ENCODE data around the gene ERP44. TPM values are rescaled to one million over a fixed set of nuclear protein-coding genes. Genes with fewer than 3 reads are reported as not detected.
"Not testable (repeated sequence)": the region's sequence is repeated elsewhere in the genome, so short reads cannot be mapped to it uniquely, and the experiment has no call there.

The ERP44 gene
- total and polyA plus RNA-seq, 10 donors: 9.5 to 21.4 (median 17.2) TPM

GRCh38 chr9:100074093-100074492 lies 24.7 kb downstream of the ERP44 start:
- Histone ChIP-seq H3K9me3 (no peaks in the 10 kb centered on the region), H3K36me3 (peaks cover 0 to 16% (median 0%) of the 10 kb centered on the region in 6 donors), H3K4me1 (peaks cover 0 to 80% (median 23%) of the 10 kb centered on the region in 6 donors), H3K27ac (no peak overlapping the region), H3K4me3 (no peak overlapping the region), H3K27me3 (replicated peaks in 1 of 7) (no peaks in the 10 kb centered on the region)
- no peak for DNase-seq
- intact Hi-C loops (cut with DNase I; ENCODE audit: low total_unique reads): no loop called here
- no peak for TF ChIP-seq POLR2A (IDR thresholded peaks at IDR 0.05)
- 88 to 93% (median 89%) methylated on average over 6 of the region's 6 CpGs for WGBS, 5 donors

DNA sequence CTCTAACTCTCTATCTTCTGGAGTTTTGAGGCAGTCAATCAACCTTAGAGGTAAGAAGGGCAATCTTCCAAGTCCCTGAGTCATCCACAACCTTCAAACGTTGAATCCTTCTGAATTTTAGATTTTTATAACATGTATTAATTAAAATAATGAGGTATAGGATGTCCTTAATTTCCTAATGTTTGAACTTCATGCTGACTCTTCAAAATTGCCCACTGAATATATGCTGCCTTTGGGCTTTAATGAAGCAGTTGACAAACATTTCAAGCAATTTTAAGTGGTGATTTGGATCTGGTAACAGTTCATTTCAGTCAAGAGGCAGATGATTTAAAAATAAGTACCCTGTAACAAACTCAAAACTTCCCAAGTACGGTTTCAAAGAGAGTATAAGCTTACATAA lies 26.0 kb downstream of the ERP44 start:
- Histone ChIP-seq H3K27me3 (replicated peaks in 1 of 7) (no peaks in the 10 kb centered on the region), H3K4me3 (no peak overlapping the region), H3K36me3 (peaks cover 0 to 16% (median 0%) of the 10 kb centered on the region in 6 donors), H3K27ac (no peak overlapping the region), H3K4me1 (peaks cover 0 to 68% (median 23%) of the 10 kb centered on the region in 6 donors), H3K9me3 (no peaks in the 10 kb centered on the region)
- 72 to 82% (median 78%) methylated on average over 2 of the region's 2 CpGs for WGBS, 5 donors
- intact Hi-C loops (cut with DNase I; ENCODE audit: low total_unique reads): no loop called here
- TF ChIP-seq POLR2A (IDR thresholded peaks at IDR 0.05): no peak
- TF ChIP-seq, protein P1, sequence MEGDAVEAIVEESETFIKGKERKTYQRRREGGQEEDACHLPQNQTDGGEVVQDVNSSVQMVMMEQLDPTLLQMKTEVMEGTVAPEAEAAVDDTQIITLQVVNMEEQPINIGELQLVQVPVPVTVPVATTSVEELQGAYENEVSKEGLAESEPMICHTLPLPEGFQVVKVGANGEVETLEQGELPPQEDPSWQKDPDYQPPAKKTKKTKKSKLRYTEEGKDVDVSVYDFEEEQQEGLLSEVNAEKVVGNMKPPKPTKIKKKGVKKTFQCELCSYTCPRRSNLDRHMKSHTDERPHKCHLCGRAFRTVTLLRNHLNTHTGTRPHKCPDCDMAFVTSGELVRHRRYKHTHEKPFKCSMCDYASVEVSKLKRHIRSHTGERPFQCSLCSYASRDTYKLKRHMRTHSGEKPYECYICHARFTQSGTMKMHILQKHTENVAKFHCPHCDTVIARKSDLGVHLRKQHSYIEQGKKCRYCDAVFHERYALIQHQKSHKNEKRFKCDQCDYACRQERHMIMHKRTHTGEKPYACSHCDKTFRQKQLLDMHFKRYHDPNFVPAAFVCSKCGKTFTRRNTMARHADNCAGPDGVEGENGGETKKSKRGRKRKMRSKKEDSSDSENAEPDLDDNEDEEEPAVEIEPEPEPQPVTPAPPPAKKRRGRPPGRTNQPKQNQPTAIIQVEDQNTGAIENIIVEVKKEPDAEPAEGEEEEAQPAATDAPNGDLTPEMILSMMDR (IDR thresholded peaks at IDR 0.05 in 8 of 11, conservative IDR thresholded peaks at IDR 0.05 in 3 of 11): no peak
- no peak for DNase-seq

DNA sequence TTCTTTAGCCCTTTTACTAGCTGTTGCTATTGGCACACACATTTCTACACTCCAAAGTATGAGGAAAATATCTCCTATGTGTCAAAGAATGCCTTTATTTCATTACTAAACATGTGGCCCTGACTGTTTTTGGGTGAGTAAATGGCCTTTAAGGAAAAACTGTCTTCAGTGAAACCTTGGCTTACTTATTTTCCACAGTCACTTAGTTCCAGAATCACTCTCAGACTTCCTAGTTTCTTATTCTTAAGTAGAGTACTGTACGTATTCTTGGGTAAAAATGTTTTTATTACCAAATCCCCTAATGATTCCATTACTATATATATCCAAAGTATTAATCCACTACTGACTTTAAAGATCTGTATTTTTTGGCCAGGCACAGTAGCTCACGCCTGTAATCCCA lies 27.5 kb downstream of the ERP44 start:
- TF ChIP-seq, protein P1 (IDR thresholded peaks at IDR 0.05 in 8 of 11, conservative IDR thresholded peaks at IDR 0.05 in 3 of 11): no peak
- no peak for TF ChIP-seq POLR2A (IDR thresholded peaks at IDR 0.05)
- no peak for TF ChIP-seq POLR2AphosphoS5 (IDR thresholded peaks at IDR 0.05)
- no peak overlapping the region for H3K4me3 ChIP-seq
- WGBS, 5 donors: 88 to 98% (median 91%) methylated on average over 2 of the region's 2 CpGs
- peaks cover 0 to 7% (median 0%) of the 10 kb centered on the region in 6 donors for H3K36me3 ChIP-seq
- no peak overlapping the region for H3K27ac ChIP-seq
- H3K27me3 ChIP-seq (replicated peaks in 1 of 7): no peaks in the 10 kb centered on the region
- no peak for DNase-seq
- no peaks in the 10 kb centered on the region for H3K9me3 ChIP-seq
- peaks cover 5 to 65% (median 28%) of the 10 kb centered on the region in 6 donors for H3K4me1 ChIP-seq
- intact Hi-C loops (cut with DNase I; ENCODE audit: low total_unique reads): no loop called here

- H3K4me1 ChIP-seq: peaks cover 10 to 70% (median 24%) of the 10 kb centered on the region in 6 donors
- no peak overlapping the region for H3K27ac ChIP-seq
- no peak for DNase-seq
- H3K4me3 ChIP-seq: no peak overlapping the region
- no peak for TF ChIP-seq POLR2A (IDR thresholded peaks at IDR 0.05)
- no peak for TF ChIP-seq POLR2AphosphoS5 (IDR thresholded peaks at IDR 0.05)
- TF ChIP-seq, protein P1 (IDR thresholded peaks at IDR 0.05 in 8 of 11, conservative IDR thresholded peaks at IDR 0.05 in 3 of 11): no peak
- no peaks in the 10 kb centered on the region for H3K27me3 ChIP-seq (replicated peaks in 1 of 7)
- 84 to 88% (median 86%) methylated on average over 2 of the region's 2 CpGs for WGBS, 5 donors
- intact Hi-C loops (cut with DNase I; ENCODE audit: low total_unique reads): no loop called here
- H3K36me3 ChIP-seq: peaks cover 0 to 6% (median 0%) of the 10 kb centered on the region in 6 donors
- no peaks in the 10 kb centered on the region for H3K9me3 ChIP-seq
Measured at GRCh38 chr9:100070104-100071041, 28.4 kb downstream of the ERP44 start.

GRCh38 chr9:100069068-100069467 lies 29.7 kb downstream of the ERP44 start:
- H3K36me3 ChIP-seq; H3K27me3 ChIP-seq (replicated peaks in 1 of 7); H3K4me3 ChIP-seq; intact Hi-C loops (cut with DNase I; ENCODE audit: low total_unique reads); H3K27ac ChIP-seq; DNase-seq; H3K9me3 ChIP-seq: not testable (repeated sequence)
- WGBS, 5 donors: 90 to 100% (median 100%) methylated on average over 1 of the region's 3 CpGs
- H3K4me1 ChIP-seq: peaks cover 10 to 73% (median 23%) of the 10 kb centered on the region in 6 donors

GRCh38 chr9:100067990-100068389 lies 30.8 kb downstream of the ERP44 start:
- intact Hi-C loops (cut with DNase I; ENCODE audit: low total_unique reads); DNase-seq; H3K27ac ChIP-seq; H3K4me3 ChIP-seq; H3K27me3 ChIP-seq (replicated peaks in 1 of 7); H3K9me3 ChIP-seq; H3K36me3 ChIP-seq: not testable (repeated sequence)
- peaks cover 13 to 73% (median 33%) of the 10 kb centered on the region in 6 donors for H3K4me1 ChIP-seq
- WGBS, 5 donors: 90 to 99% (median 96%) methylated on average over 2 to 30 of the region's 30 CpGs; no CpG with 5 or more reads in 1 of the 5 donors
